Left ventricle myocardium inferior (tissue), 1 donor: Measurements from ENCODE around the gene MTG2. TPM values are rescaled to one million over a fixed set of nuclear protein-coding genes. Genes with fewer than 3 reads are reported as not detected.

ENCODE experiments used
- DNase-seq: peaks from one replicate; pipeline ENCODE4 v3.0.0-alpha.2; 2020
- H3K27ac ChIP-seq: fragments of 200-600 bp; replicated peaks from 2 replicates; pipeline ENCODE4 v1.8.0; 2021
- H3K27me3 ChIP-seq: fragments of 200-600 bp; 2 replicates; pipeline ENCODE4 v1.8.0; 2021; ENCODE audit warnings: low read depth
- H3K36me3 ChIP-seq: fragments of 200-600 bp; 2 replicates; pipeline ENCODE4 v1.8.0; 2021
- H3K4me1 ChIP-seq: fragments of 200-600 bp; 2 replicates; pipeline ENCODE4 v1.8.0; 2021
- H3K4me3 ChIP-seq: fragments of 200-600 bp; 2 replicates; pipeline ENCODE4 v1.8.0; 2021; ENCODE audit warnings: mild to moderate bottlenecking, moderate library complexity
- H3K9me3 ChIP-seq: fragments of 200-600 bp; replicated peaks from 2 replicates; pipeline ENCODE4 v1.8.0; 2021
- CTCF ChIP-seq: fragments of 200-600 bp; IDR thresholded peaks from 2 replicates; pipeline ENCODE4 v1.8.0; 2021; ENCODE audit warnings: antibody characterized with exemption, mild to moderate bottlenecking, borderline replicate concordance
- intact Hi-C: fragments of 100-400 bp; cut with micrococcal nuclease; formaldehyde crosslinking; loops from one replicate; pipeline ENCODE4 v1.11.0; 2022
- long read RNA-seq: library from polyadenylated mRNA; unstranded; transcript quantifications from one replicate; pipeline ENCODE4 v2.0.0, GENCODE V29; 2021
- total RNA-seq: library from RNA; stranded (reverse); fragmentation: NEBNext Ultra II Directional; extraction: Animal tissue kit (Norgen Biotek cat#: 25700); gene quantifications from one replicate; pipeline ENCODE4 v1.2.1, GENCODE V29; 2021
- donor health status: DM: no; HTN: yes; CAD: no; lungs with severe emphysema.

The MTG2 gene
- 25.9 TPM for total RNA-seq
- long read RNA-seq, transcript MTG2-201 (7 exons, 2,929 nt): major isoform, 6 of 40 reads
- long read RNA-seq, partial matches to known transcripts: 20 of 40 reads
- long read RNA-seq, other reads (novel, unspliced or antisense): 12 of 40 reads

DNA sequence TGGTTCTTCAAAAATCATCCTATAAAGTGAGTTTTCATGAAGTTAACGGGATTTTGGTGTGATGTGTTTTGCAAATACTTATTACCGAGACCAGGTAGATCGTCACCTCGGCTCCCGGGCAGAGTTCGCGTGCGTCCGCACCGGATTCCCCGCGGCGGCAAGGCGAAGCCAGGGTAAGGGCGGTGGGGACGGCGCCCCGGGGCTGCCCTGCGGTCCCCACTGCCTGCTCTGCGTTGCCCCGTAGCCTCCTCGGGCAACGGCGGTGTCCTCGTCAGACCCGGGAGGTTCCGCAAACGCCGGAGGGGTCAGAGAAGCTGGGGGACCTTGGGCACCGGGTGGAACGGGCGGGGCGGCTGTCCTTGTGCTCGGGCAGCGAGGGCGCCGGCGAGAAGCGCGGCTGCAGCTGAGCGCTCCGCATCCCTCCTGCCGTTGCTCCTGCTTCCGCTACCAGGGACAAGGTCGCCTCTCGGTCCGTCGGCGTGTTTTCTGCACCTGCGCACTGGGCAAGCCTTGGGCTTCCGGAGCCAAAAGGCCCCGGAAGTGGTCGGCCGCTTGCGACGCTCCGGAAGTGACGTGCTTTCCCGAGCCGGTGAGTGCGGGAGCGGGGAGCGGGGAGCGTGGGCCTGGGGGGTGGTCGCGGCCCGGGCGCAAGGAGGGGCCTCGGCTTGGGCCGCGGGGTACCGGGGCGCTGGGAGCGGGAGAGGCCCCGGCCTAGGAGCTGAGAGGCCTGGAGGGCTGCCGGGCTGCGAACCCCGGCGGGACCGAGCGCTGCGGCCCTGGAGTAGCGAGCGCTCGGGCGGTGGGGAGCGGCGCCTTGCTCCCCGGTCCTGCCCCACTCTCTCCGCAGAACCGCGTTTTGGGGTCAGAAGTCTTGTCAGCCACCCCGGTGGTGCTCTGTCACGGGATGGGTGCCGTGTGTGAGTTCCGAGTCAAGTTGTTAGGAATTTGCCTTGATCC, at the start of gene MTG2:
Gene MTG2, plus strand, starts transcription at position 560 of the 957 bp plus-strand sequence. CDS start 10,393 bp downstream, outside the sequence.
- Histone ChIP-seq H3K27me3 (no peaks in the 10 kb centered on the region), H3K4me1 (peaks cover 45% of the 10 kb centered on the region), H3K4me3 (peak within 1 kb of the TSS; percentile 95), H3K9me3 (no peaks in the 10 kb centered on the region), H3K27ac (peak within 1 kb of the TSS; percentile 97), H3K36me3 (peaks cover 28% of the 10 kb centered on the region)
- DNase-seq: peak; percentile 94
- TF ChIP-seq CTCF: peak; percentile 23
- intact Hi-C loops: no loop called here

GRCh38 chr20:62133051-62133845, 49.6 kb upstream of the MTG2 start:
- peak; percentile 48 for DNase-seq
- Histone ChIP-seq H3K27me3 (no peaks in the 10 kb centered on the region), H3K9me3 (no peaks in the 10 kb centered on the region), H3K4me3 (peak overlapping the region; percentile 35), H3K27ac (peak overlapping the region; percentile 88), H3K36me3 (peaks cover 98% of the 10 kb centered on the region), H3K4me1 (peaks cover 82% of the 10 kb centered on the region)
- intact Hi-C loops: loop anchor here (10.0 kb wide), 1 partner anchor 108 kb away; no protein-coding TSS in a partner anchor
- no peak for TF ChIP-seq CTCF

GRCh38 chr20:62133864-62134263, 49.0 kb upstream of the MTG2 start:
- peak; percentile 45 for TF ChIP-seq CTCF
- peaks cover 98% of the 10 kb centered on the region for H3K36me3 ChIP-seq
- no peaks in the 10 kb centered on the region for H3K27me3 ChIP-seq
- H3K9me3 ChIP-seq: no peaks in the 10 kb centered on the region
- H3K4me3 ChIP-seq: no peak overlapping the region
- intact Hi-C loops: loop anchor here (10.0 kb wide), 1 partner anchor 109 kb away; no protein-coding TSS in a partner anchor
- peak overlapping the region; percentile 88 for H3K27ac ChIP-seq
- H3K4me1 ChIP-seq: peaks cover 77% of the 10 kb centered on the region
- no peak for DNase-seq

DNA sequence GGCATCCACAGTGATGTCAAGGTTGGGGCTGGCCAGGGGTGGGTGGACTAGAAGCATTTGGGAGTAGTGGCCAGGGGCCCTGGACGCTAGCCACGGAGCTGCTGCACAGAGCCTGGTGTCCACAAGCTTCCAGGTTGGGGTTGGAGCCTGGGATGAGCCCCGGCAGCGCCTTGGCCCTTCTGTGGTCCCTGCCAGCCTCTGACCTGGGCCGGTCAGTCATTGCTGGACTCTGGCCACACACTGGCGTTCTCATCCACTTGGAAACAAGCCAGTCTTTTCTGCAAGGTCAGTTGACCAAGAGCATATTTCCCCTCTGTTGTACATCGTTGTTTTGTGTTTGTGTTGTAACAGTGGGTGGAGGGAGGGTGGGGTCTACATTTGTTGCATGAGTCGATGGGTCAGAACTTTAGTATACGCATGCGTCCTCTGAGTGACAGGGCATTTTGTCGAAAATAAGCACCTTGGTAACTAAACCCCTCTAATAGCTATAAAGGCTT, 48.0 kb upstream of the MTG2 start:
- intact Hi-C loops: loop anchor here (10.0 kb wide), 1 partner anchor 110 kb away; no protein-coding TSS in a partner anchor
- TF ChIP-seq CTCF: no peak
- Histone ChIP-seq H3K27ac (peak overlapping the region; percentile 88), H3K36me3 (peaks cover 98% of the 10 kb centered on the region), H3K4me3 (no peak overlapping the region), H3K4me1 (peaks cover 76% of the 10 kb centered on the region), H3K27me3 (no peaks in the 10 kb centered on the region), H3K9me3 (no peaks in the 10 kb centered on the region)
- no peak for DNase-seq
